CD1c-positive myeloid dendritic cell (primary cell): Measurements from ENCODE around the gene TSHZ1.

ENCODE experiments used
- DNase-seq: peaks from one replicate; pipeline ENCODE4 v3.0.0-alpha.2; 2016; ENCODE audit errors: extremely low spot score

The TSHZ1 gene, protein sequence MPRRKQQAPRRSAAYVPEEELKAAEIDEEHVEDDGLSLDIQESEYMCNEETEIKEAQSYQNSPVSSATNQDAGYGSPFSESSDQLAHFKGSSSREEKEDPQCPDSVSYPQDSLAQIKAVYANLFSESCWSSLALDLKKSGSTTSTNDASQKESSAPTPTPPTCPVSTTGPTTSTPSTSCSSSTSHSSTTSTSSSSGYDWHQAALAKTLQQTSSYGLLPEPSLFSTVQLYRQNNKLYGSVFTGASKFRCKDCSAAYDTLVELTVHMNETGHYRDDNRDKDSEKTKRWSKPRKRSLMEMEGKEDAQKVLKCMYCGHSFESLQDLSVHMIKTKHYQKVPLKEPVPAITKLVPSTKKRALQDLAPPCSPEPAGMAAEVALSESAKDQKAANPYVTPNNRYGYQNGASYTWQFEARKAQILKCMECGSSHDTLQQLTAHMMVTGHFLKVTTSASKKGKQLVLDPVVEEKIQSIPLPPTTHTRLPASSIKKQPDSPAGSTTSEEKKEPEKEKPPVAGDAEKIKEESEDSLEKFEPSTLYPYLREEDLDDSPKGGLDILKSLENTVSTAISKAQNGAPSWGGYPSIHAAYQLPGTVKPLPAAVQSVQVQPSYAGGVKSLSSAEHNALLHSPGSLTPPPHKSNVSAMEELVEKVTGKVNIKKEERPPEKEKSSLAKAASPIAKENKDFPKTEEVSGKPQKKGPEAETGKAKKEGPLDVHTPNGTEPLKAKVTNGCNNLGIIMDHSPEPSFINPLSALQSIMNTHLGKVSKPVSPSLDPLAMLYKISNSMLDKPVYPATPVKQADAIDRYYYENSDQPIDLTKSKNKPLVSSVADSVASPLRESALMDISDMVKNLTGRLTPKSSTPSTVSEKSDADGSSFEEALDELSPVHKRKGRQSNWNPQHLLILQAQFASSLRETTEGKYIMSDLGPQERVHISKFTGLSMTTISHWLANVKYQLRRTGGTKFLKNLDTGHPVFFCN (N-terminal part only)

DNA sequence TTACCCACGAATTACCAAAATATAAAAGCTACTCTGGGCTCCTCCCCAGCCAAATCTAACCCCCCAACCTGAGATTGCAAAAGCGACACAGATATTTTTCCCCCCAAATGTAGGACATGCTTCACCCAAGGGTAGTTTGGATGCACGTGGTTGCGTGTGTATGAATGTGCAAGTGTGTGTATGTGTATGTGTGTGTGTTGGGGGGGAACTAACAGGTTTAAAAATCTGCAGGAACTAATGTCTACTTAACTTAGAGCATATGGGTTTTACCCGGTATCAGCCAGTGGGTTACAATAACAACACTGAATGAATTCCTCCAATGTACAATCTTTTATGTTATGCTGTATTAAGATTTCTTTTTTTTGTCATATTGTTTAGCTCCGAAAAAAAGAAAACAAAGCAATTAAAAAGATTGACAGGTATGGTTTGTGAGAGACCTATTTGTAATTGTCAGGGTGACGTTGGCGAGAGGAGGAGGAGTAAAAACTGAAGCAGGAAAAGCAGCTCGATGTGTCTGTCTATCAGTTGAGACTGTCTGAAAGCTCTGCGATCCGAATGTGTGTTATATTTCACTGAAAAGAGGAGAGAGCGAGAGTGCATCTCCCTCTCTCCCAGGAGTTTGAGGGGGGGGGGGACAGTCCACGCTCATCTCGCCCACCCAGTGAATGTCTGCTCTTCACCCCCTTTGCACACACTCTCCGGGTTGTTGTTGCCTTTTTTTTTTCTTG lies at the start of gene TSHZ1:
Gene TSHZ1, plus strand, starts transcription at position 524 of the 728 bp plus-strand sequence. CDS start 1,080 bp downstream, outside the sequence.
- DNase-seq = peak; percentile 62

DNA sequence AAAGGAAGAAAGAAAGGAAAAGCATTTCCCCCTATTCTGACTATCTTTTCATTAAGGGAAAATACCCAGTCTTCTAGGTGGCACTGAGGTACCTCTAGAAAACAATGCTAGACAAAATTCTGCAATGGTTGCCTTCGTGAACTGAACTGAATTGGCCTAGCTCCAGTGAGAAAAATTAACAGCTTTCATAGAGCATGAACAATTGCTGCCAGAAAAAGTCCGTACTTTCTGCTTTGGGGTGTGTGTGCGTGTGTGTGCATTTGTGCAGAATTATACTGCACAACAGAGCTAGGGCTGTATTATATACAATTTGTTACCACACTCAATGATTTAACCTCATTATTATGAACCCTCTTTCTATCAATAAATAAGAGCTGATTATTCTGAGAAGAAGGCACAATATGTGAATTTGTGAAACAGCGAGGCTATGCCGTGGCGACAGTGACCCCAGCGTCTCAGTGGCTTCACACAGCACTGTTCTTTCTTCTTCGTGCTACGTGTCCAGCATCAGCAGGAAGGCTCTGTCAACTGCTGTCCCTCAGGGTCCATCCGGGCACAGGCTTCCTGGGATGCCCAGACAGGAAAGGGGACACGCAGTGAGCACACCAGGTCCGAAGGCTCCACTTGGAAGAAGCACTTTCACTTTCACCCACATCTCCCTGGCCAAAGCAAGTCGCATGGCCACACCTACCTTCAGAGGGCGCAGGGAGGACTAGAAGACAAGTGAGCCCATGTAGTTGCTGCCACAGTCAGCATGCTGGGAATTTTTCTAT lies 49.2 kb upstream of the TSHZ1 start:
- peak; percentile 27 for DNase-seq

DNA sequence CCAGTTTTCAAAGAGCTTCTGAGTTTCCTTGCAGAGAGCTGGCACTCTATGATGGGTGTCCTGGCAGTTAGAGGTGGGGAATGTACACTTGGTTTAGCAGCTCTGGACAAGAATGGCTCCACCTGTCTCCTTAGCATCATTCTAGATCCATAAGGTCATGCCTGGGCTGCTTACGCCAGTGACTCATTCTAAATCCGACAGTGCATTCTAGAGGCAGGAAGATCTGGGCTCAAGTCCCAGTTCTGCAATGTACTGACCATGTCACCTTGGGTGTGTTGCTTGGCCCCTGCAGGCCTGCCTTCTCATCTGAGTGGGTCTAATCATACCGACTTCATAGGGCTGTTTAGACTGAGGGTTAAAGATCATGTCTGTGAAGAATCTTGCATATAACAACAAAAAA lies 48.1 kb upstream of the TSHZ1 start:
- DNase-seq = no peak

DNA sequence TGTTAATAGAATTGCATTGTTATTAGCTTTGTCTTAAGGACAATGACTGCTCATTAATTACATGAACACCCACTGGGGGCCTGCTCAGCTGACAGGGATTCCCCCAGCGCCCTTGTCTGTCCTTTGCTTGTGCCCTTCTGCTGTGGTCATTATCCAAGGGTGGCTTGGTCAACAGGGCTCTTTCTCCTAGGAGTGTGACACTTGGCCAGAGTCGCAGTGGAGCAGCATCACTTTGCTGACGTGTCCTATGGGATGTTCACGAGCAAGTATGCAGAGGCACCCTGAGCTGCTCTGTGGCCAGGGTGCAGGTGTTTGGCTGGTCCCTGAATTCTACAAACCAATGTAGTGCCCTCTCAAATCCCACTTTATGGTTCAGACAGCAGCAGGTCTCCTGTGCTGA lies 47.6 kb upstream of the TSHZ1 start:
- no peak for DNase-seq

DNA sequence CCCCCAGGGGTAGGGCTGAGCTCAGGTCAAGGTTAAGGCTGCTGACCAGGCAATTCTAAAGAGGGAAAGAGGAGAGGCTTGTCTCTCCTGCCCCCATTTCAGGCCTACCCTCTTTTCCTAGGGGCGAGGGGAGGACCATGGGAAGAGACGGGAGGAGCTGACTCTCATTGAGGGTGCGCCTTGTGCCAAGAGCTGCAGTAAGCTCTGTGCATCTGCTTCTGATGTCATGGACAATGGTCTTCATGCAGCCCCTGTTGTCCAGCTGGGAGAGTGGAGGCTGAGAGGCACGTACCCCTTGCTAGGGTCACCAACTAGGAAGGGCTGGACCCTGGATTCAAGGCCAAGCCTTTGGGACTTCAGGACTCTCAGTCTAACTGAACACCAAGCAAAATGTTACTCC lies 46.9 kb upstream of the TSHZ1 start:
- no peak for DNase-seq

DNA sequence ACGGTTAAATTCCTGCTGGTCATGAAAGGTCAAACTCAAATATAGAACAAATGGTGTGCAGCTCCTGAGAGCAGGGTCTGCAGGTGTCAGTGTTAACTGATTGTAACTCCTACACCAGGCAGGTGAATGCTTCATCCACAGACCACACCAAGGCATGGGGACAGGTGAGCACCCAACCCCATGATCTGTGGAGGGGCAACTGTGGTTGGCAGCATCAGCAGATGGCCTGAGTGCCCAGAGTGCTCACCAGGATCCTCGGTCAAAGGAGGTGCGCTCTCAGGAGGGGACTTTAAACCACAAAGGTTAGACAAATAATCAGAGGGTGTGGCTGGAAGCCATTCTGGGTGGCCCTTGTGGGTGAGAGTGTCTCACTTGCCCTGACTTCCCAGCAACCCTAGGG lies 46.1 kb upstream of the TSHZ1 start:
- DNase-seq = no peak

DNA sequence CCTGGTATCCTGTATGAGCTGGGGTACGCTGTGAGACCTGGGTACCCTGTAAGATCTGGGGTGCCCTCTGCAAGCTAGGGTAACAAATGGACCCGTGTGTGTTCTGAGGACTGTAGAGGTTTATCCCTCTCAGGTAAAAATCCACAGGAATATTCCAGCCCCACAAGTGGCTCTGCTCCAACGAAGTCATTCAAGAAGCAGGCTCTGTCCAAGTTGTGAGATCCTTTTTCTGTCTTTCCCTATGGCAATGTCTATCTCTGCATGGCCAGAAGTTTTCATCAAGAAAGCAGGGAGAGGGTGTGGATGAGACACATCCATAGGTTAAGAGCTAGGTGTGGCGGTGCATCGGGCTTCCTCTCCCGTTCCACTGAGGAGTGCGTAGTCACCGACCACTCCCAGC lies 44.7 kb upstream of the TSHZ1 start:
- DNase-seq = no peak

DNA sequence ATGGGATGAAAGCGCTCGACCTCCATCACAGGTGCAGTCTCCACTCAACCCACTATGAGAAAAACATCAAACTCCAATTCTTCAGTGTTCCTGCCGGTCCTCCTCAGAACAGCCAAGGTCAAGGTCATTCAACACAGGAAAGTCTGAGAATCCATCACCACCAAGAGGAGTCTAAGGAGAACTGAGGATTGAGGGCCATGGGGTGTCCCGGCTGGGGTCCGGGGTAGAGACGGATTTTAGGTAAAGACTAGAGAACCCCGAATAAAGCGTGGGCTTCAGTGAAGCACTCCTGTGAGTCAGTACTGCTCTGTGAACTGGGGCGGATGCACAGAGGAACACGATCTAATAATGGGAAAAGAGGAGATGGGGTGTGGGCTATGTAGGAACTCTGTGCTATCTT lies 43.5 kb upstream of the TSHZ1 start:
- DNase-seq = no peak

DNA sequence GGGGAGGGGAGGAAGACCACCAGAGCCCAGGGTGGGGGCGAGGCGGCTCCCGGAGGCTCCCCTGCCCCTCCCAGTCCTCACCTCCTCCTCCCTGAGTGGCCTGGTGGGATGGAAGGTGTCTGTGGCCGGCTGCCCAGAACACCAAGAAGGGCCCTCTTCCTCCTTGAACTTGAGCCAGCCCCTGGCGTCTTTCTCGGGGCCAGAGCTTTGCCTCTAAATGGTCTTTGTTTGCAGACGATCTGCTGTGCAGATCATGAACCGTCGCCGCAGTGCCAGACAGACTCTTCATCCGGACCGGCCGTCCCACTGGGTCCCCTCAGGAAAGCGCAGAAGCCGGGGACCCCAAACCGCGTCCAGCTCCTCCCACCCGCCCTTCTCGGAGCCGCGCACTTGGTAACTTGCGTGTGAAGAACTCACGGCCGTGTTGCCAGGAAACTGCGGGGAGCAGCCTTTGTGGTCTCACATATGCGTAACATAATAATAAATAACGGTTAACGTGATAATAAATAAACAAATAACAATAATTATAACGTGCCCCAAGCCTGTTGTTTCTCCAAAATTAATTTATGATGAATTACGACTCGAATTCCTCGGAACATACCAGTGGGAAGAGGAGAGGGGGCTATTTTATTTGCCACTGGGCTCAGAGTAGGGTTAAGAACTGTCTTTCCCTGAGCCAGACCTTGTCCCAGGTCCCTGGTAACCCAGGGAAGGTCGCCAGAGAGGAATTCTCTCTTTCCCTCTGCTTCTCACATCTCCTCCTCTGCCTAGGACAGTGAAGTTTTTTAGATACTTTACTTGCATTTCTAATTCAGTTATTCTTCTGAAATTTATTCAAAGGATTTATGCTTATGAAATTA lies 42.6 kb upstream of the TSHZ1 start:
- DNase-seq = no peak

DNA sequence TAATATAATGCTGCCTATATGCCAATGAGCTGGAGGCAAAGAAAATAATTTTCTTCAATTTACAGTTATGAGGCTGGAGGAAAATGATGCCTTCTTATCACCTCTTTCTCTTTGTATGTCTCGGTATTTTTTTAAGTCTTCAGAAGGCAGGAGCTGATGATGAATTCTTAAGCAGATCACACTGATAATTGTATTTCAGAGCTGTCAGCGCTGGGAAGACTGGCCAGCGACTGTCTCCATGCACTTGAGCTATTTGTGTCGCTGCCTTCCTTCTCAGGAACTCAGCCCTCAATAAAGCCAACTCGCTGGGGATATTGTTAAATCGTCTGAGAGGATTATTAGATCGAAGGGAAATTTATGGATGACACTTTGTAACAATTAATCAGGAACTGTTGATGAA lies 42.0 kb upstream of the TSHZ1 start:
- DNase-seq = no peak

DNA sequence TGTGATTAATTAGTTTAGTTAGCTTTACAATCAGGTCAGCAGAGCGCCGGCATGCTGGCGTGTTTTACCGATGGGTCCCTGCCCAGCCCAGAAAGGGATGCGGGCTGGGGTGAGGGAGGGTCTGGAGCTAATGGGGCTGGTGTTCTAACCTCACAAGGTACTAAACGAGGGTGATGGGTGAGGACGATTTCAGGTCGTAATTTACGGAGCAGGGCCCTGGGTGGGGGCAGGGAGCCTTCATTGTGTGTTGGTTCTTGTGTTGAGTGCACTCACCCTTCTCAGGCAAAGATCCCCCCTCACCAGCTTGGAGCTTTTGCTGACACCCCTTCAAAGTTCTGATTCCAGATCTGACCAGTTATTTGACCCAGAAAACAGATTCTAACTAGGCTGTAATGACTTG lies 41.2 kb upstream of the TSHZ1 start:
- DNase-seq = no peak

DNA sequence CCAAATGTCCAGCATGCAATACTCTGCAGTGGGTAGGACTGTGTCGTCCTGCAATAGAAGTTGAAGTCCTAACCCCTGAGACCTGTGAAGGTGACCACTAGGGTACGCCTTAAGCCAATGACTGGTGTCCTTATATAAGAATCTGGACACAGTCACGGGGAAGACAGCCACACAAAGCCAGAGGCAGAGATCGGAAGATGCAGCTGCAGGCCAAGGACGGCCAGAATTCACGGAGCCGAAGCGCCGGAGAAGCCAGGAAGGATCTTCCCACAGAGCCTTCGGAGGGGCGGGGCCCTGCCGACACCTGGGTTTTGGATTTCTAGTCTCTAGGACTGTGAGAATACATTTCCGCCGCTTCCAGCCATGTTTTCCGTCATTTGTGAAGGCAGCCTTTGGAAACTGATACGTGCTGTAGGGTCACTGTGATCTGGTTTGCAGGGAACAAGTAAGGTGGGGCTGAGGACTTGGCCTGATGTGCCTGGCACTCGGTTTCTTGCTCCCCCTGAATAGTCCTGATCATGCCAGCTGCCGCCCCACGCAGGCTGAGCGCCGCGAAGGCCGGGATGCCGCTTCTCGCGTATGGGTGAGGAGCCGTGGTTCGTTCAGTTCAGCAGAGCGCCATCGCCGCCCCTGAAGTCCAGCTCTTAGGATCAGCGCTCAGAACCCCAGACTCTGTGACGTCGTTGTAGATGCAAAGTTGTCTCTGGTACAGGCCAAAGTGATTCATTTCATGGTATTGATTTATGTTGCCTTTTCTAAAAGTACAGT lies 40.4 kb upstream of the TSHZ1 start:
- DNase-seq = no peak

DNA sequence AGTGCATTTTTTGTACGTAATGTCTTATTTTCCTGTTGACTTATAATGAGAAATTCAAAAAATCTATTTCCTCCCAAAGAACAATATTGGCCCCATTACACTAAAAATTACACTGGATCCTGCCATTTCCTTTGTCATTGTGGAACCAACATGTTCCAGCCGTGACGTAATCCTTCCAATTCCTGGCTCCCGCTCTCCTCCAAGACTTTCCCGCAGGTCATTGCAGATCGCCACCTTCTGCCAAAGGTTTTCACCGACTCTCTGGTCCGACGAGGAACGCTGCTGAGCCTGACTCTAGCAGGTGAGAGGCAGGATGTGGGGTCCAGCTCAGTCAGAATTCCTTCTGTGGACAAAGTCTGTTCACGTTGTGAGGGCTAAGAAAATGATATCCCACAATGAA lies 39.7 kb upstream of the TSHZ1 start:
- DNase-seq = no peak

DNA sequence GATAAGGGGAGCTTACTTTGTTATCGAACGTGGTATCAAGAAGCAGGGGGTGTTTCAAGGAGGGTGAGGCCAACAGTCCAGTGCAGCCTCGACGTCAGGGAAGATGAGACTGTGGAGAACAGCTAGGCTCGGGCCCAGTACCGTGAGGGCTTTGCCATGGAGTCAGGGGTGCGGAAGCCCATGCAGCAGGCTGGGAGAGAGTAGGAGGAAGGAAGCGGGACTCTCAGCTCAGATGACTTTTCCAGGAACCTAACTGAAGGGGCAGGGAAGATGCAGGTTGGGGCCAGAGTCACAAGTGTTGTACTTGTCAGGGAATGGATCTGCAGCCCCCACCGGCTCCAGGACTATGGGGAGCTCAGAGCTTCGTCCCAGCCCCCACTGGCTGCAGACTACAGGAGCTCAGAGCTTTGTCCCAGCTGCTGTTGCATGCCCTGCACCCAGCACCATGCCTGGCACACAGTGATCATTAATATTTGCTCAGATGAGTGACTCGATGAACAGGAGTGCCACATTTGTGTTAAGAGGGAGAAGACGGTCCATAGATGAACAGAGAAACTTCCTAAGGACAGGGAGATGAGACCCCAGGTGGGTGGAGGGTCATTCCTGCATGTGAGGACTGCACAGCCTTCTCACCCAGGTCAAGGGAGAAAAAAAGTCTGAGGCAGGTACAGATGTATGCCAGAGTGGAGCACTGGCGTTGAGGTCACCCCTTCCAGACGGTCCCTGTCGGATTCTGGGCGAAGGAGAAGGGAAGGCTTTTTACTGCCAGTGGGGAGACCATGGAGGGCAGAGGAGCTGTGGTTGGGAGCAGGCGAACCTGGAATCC lies 38.1 kb upstream of the TSHZ1 start:
- no peak for DNase-seq

DNA sequence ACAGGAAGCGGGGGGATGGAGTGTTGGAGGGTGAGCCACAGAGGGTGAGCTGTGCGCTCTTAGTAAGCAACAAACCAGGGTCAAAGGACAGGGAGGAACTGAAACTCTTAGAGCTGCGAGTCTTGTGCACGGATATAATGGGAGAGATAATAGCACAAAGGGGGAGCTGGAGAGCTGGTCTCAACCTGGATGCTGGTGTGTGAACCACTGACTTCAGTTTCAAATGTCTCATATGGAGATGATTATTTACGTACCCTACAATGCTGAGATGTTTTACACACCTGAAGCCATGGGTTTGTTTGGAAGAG lies 37.5 kb upstream of the TSHZ1 start:
- DNase-seq = peak; percentile 56

DNA sequence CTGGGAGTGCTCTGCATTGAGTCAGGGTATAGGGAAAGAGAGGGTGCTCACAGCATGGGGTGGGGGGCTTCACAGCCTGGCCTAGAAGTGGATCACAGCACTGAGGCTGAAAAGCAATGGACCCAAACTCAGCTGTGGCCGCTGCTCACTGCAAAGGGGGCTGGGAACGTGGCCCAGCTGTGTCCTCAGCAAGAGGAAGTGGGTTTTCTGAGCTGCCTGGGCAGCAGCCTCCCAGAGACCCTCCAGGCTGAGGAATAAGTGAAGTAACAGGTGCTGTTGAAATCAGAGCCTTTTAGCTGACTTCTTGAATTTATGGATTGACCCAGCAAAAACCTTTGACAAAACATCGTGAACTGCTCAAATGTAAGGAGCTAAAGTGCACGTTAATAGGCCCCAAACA lies 36.9 kb upstream of the TSHZ1 start:
- no peak for DNase-seq

DNA sequence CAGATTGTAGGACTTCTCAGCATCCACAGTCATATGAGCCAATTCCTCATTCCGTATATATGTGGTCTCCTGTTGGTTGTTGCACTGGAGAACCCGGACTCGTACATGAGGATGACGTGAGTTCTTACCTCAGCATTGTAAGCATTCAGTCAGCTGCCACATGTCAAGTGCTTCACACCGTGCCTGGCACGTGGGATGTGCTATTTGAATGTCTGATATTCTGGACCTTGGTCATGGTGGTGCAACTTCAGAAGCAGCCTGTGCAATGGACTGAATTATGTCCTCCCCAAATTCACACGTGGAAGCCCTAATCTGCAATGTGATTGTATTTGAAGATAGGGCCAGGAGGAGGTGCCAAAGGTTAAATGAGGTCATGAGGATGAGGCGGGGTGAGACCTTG lies 33.7 kb upstream of the TSHZ1 start:
- no peak for DNase-seq

DNA sequence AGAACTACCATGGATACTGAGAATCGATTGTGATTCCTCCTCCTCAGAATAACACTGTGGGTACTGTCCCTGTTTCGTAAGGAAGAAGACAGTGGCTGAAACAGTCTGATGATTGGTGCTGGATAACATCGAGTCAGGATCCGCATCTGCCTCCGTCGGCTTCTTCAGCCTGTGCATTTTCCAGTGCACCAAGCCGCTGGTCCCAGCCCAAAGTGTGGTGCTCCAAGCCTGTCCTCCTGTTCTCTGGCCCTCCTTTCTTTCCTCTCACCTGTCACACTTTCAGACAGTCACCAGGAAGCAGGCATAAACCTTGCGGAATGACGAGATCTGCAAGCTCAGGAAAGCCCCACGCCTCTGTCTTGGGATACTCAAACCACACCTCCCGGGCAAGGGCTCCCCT lies 32.2 kb upstream of the TSHZ1 start:
- DNase-seq = no peak
